CD14-positive monocyte (primary cell): ENCODE results near the gene RNF151. TPM values are rescaled to one million over a fixed set of nuclear protein-coding genes. Genes with fewer than 3 reads are reported as not detected.

Experiments used
- DNase-seq, 3 donors: peaks; one replicate each; pipeline ENCODE4 v3.0.0-alpha.2; 2011 to 2022
- H2AFZ ChIP-seq: 2 replicates; pipeline ENCODE4 v1.6.0; 2012; ENCODE audit warnings: mild to moderate bottlenecking, low read depth, low read length, inconsistent platforms; ENCODE audit not compliant: insufficient read depth, poor library complexity, severe bottlenecking
- H3K27ac ChIP-seq, 2 donors: 1 replicate in 1 of 2; 2 replicates in 1 of 2; pipeline ENCODE4 v1.5.1; 2012 to 2013; ENCODE audit warnings: low read length in 2 of 2, control low read depth in 1 of 2, inconsistent platforms in 1 of 2, low read depth in 1 of 2, mild to moderate bottlenecking in 1 of 2
- H3K27me3 ChIP-seq, 2 donors: one replicate each; pipeline versions ENCODE4 v1.6.0 to v1.6.1; 2011 to 2013; ENCODE audit warnings: low read length in 2 of 2; ENCODE audit not compliant: control insufficient read depth in 2 of 2, insufficient read depth in 2 of 2
- H3K36me3 ChIP-seq, 2 donors: replicated peaks in 1 of 2; 1 replicate in 1 of 2; 2 replicates in 1 of 2; pipeline versions ENCODE4 v1.5.1 to v1.6.1; 2012 to 2013; ENCODE audit warnings: low read length in 2 of 2, control low read depth in 1 of 2, inconsistent platforms in 1 of 2, mild to moderate bottlenecking in 1 of 2; ENCODE audit not compliant: insufficient read depth in 2 of 2, control insufficient read depth in 1 of 2
- H3K4me1 ChIP-seq, 2 donors: 1 replicate in 1 of 2; 2 replicates in 1 of 2; pipeline versions ENCODE4 v1.5.1 to v1.6.1; 2012 to 2013; ENCODE audit warnings: low read length in 2 of 2, control low read depth in 1 of 2, inconsistent platforms in 1 of 2, mild to moderate bottlenecking in 1 of 2, moderate library complexity in 1 of 2; ENCODE audit not compliant: insufficient read depth in 2 of 2, control insufficient read depth in 1 of 2
- H3K4me2 ChIP-seq: replicated peaks from 2 replicates; pipeline ENCODE3; 2012; ENCODE audit warnings: low read length, moderate library complexity, mild to moderate bottlenecking; ENCODE audit not compliant: poor library complexity, severe bottlenecking; ENCODE audit errors: extremely low read depth
- H3K4me3 ChIP-seq, 3 experiments: fragments of 200-600 bp in 1 of 3; sonication (generic) in 1 of 3; replicated peaks in 1 of 3; 1 replicate in 2 of 3; 2 replicates in 1 of 3; pipeline ENCODE4 v1.5.1; 2011 to 2013; ENCODE audit warnings: low read length in 3 of 3, mild to moderate bottlenecking in 3 of 3, control low read depth in 2 of 3, low read depth in 2 of 3, inconsistent platforms in 1 of 3, moderate library complexity in 1 of 3
- H3K79me2 ChIP-seq: 2 replicates; pipeline ENCODE4 v1.6.0; 2012; ENCODE audit warnings: mild to moderate bottlenecking, control low read depth, inconsistent platforms, low read length, moderate library complexity; ENCODE audit not compliant: insufficient read depth
- H3K9ac ChIP-seq: 2 replicates; pipeline ENCODE4 v1.6.0; 2017; ENCODE audit warnings: low read length, mild to moderate bottlenecking; ENCODE audit not compliant: insufficient read depth, poor library complexity, severe bottlenecking
- H3K9me3 ChIP-seq, 2 donors: replicated peaks in 1 of 2; 1 replicate in 1 of 2; 2 replicates in 1 of 2; pipeline versions ENCODE4 v1.5.1 to v1.6.1; 2012 to 2013; ENCODE audit warnings: low read length in 2 of 2, control low read depth in 1 of 2; ENCODE audit not compliant: control insufficient read depth in 1 of 2, insufficient read depth in 1 of 2
- H4K20me1 ChIP-seq: 2 replicates; pipeline ENCODE4 v1.6.0; 2012; ENCODE audit warnings: mild to moderate bottlenecking, low read length, control low read depth, moderate library complexity; ENCODE audit not compliant: insufficient read depth
- H3K27ac Mint-ChIP-seq, 7 donors: one replicate each; pipeline ENCODE4 v1.8.0; 2020; ENCODE audit warnings: mild to moderate bottlenecking in 7 of 7, mixed read lengths in 7 of 7, moderate library complexity in 6 of 7, inconsistent platforms in 2 of 7
- H3K27me3 Mint-ChIP-seq, 3 donors: one replicate each; pipeline ENCODE4 v1.8.0; 2021 to 2022; ENCODE audit warnings: low read depth in 3 of 3, mild to moderate bottlenecking in 3 of 3, mixed read lengths in 3 of 3, moderate library complexity in 3 of 3, inconsistent platforms in 1 of 3
- H3K36me3 Mint-ChIP-seq, 2 donors: one replicate each; pipeline ENCODE4 v1.8.0; 2020; ENCODE audit warnings: mixed read lengths in 2 of 2, inconsistent platforms in 1 of 2, mild to moderate bottlenecking in 1 of 2
- H3K4me1 Mint-ChIP-seq: one replicate; pipeline ENCODE4 v1.8.0; 2020; ENCODE audit warnings: mild to moderate bottlenecking, mixed read lengths
- H3K4me3 Mint-ChIP-seq, 2 donors: one replicate each; pipeline ENCODE4 v1.8.0; 2020; ENCODE audit warnings: mild to moderate bottlenecking in 2 of 2, mixed read lengths in 2 of 2, moderate library complexity in 1 of 2
- H3K9me3 Mint-ChIP-seq, 7 donors: one replicate each; pipeline ENCODE4 v1.8.0; 2020 to 2022; ENCODE audit warnings: mixed read lengths in 7 of 7, mild to moderate bottlenecking in 6 of 7, moderate library complexity in 6 of 7, inconsistent platforms in 2 of 7
- CTCF ChIP-seq: fragments of 200-600 bp; IDR thresholded peaks from one replicate; pipeline ENCODE4 v1.8.0; 2022; ENCODE audit warnings: antibody characterized with exemption, mild to moderate bottlenecking
- WGBS: methylation state at CpG from one replicate; pipeline ENCODE4 v1.1.5; 2013; ENCODE audit warnings: missing lambda C conversion rate; ENCODE audit not compliant: insufficient coverage; 5-methylcytosine and 5-hydroxymethylcytosine counted together
- intact Hi-C, 2 donors: fragments of 100-400 bp; cut with micrococcal nuclease; formaldehyde crosslinking; loops; one replicate each; pipeline versions ENCODE4 v1.15.0 to v1.15.1; 2023
- polyA plus RNA-seq, 3 donors: library from polyadenylated mRNA; depleted of rRNA in 1 of 3; unstranded in 2 of 3; stranded (reverse) in 1 of 3; fragments of 300-500 nt in 2 of 3; fragments of >200 nt in 1 of 3; fragmentation: Illumina TruSeq in 2 of 3; gene quantifications; 1 replicate in 2 of 3; 2 replicates in 1 of 3; pipeline ENCODE4 v1.2.3, GENCODE V29; 2012 to 2021

RNF151 gene
- polyA plus RNA-seq, 3 donors = not detected

- intact Hi-C loops = loop anchor here in 1 of 2 donors (2.0 kb wide), 1 partner anchor 51 kb away; the partner anchor contains the start of gene MSRB1
- Mint-ChIP-seq H3K27ac (peak overlapping the region in 1 of 7 donors; percentile 30), H3K9me3 (peaks cover 0 to 15% (median 11%) of the 10 kb centered on the region in 7 donors), H3K36me3 (peaks cover 24 to 31% of the 10 kb centered on the region in 2 donors), H3K4me3 (no peak overlapping the region), H3K27me3 (peaks cover 24 to 40% (median 33%) of the 10 kb centered on the region in 3 donors), H3K4me1 (peaks cover 14% of the 10 kb centered on the region)
- TF ChIP-seq CTCF = no peak
- Histone ChIP-seq H3K36me3 (peaks cover 13 to 21% of the 10 kb centered on the region in 2 donors), H3K79me2 (no peaks in the 10 kb centered on the region), H4K20me1 (peaks cover 2% of the 10 kb centered on the region), H3K27me3 (peaks cover 20 to 25% of the 10 kb centered on the region in 2 donors), H3K27ac (no peak overlapping the region), H3K4me2 (no peak overlapping the region), H3K4me3 (no peak overlapping the region), H3K4me1 (peaks cover 18% of the 10 kb centered on the region in 2 donors), H3K9me3 (peaks cover 6 to 8% of the 10 kb centered on the region in 2 donors), H2AFZ (no peak overlapping the region), H3K9ac (no peak overlapping the region)
- 100% methylated on average over 1 of the region's 2 CpGs for WGBS
- DNase-seq = peak in 1 of 3 donors; percentile 44
Observed at GRCh38 chr16:1993731-1994131, 27.1 kb downstream of the RNF151 start.

- H3K4me2 ChIP-seq = no peak overlapping the region
- intact Hi-C loops = no loop called here
- peaks cover 47 to 57% of the 10 kb centered on the region in 2 donors for H3K36me3 Mint-ChIP-seq
- no peaks in the 10 kb centered on the region for H3K27me3 ChIP-seq
- no peak overlapping the region for H2AFZ ChIP-seq
- no peak for DNase-seq
- H3K9ac ChIP-seq = no peak overlapping the region
- peaks cover 0 to 4% of the 10 kb centered on the region in 2 donors for H3K9me3 ChIP-seq
- H3K79me2 ChIP-seq = no peaks in the 10 kb centered on the region
- no peak overlapping the region for H3K27ac Mint-ChIP-seq
- H3K4me3 ChIP-seq = no peak overlapping the region
- no peak for TF ChIP-seq CTCF
- H3K9me3 Mint-ChIP-seq = peaks cover 0 to 3% (median 0%) of the 10 kb centered on the region in 7 donors
- H3K4me1 ChIP-seq = no peaks in the 10 kb centered on the region
- peaks cover 1% of the 10 kb centered on the region for H3K4me1 Mint-ChIP-seq
- peaks cover 46 to 60% of the 10 kb centered on the region in 2 donors for H3K36me3 ChIP-seq
- WGBS = 89% methylated on average over 22 of the region's 26 CpGs
- peaks cover 0 to 9% (median 6%) of the 10 kb centered on the region in 3 donors for H3K27me3 Mint-ChIP-seq
- H3K27ac ChIP-seq = no peak overlapping the region
- peaks cover 7% of the 10 kb centered on the region for H4K20me1 ChIP-seq
- H3K4me3 Mint-ChIP-seq = no peak overlapping the region
Observed at GRCh38 chr16:1997494-1998359, 31.1 kb downstream of the RNF151 start.
